GM12892 (cell line): ENCODE data around the gene FAM120AOS.

ENCODE experiments used
- POLR2A ChIP-seq: IDR thresholded peaks from 2 replicates; pipeline ENCODE4 v1.6.1; 2011; ENCODE audit warnings: low read depth, low read length, control low read depth
- POLR2AphosphoS5 ChIP-seq: IDR thresholded peaks from 2 replicates; pipeline ENCODE4 v1.6.1; 2011; ENCODE audit warnings: low read depth, low read length, control low read depth
- TAF1 ChIP-seq: IDR thresholded peaks from 2 replicates; pipeline ENCODE4 v1.6.1; 2011; ENCODE audit warnings: low read depth, mild to moderate bottlenecking, control low read depth, low read length, borderline replicate concordance

GRCh38 chr9:93500571-93501298 lies 47.4 kb upstream of the FAM120AOS start:
- TF ChIP-seq POLR2A (no peak), POLR2AphosphoS5 (no peak), TAF1 (no peak)
